ENCODE data around the gene OR5A1. TPM values are rescaled to one million over a fixed set of nuclear protein-coding genes. Genes with fewer than 3 reads are reported as not detected.

Gene OR5A1
- total RNA-seq (2022; extraction: Qiagen RNA extraction; ENCODE audit: low read depth): not detected in 5 replicates

GRCh38 chr11:59436169-59436568 lies at the start of gene OR5A1:
Gene OR5A1, plus strand, starts transcription at chr11:59436469. Its CDS starts 6,700 bp downstream, at chr11:59443169.

GRCh38 chr11:59426361-59427067 lies 9.8 kb upstream of the OR5A1 start, which contains the start of gene OR5A2:
Gene OR5A2, minus strand, starts transcription at chr11:59426413. Its CDS starts 3,460 bp downstream, at chr11:59422953.

GRCh38 chr11:59456661-59457060 lies 20.4 kb downstream of the OR5A1 start, which contains the start of gene OR4D6:
Gene OR4D6, plus strand, starts transcription at chr11:59456961. Its CDS starts 0 bp downstream, at chr11:59456961.

GRCh38 chr11:59473015-59473414 lies 36.7 kb downstream of the OR5A1 start, which contains the start of gene OR4D10:
Gene OR4D10, plus strand, starts transcription at chr11:59473315. Its CDS starts 4,115 bp downstream, at chr11:59477430.

Other genes with a start within 250 kb of the OR5A1 start
- gene MPEG1, start 223.5 kb upstream of the OR5A1 start, total RNA-seq (2022; extraction: Qiagen RNA extraction; ENCODE audit: low read depth): not detected in 5 replicates
- gene OR5AN1, start 77.6 kb upstream of the OR5A1 start, total RNA-seq (2022; extraction: Qiagen RNA extraction; ENCODE audit: low read depth): not detected in 5 replicates
- not detected in 5 replicates for gene OR5A2, start 10.1 kb upstream of the OR5A1 start, total RNA-seq (2022; extraction: Qiagen RNA extraction; ENCODE audit: low read depth)
- not detected in 5 replicates for gene OR4D6, start 20.5 kb downstream of the OR5A1 start, total RNA-seq (2022; extraction: Qiagen RNA extraction; ENCODE audit: low read depth)
- gene OR4D10, start 36.8 kb downstream of the OR5A1 start, total RNA-seq (2022; extraction: Qiagen RNA extraction; ENCODE audit: low read depth): not detected in 5 replicates
- not detected in 5 replicates for gene OR4D11, start 67.1 kb downstream of the OR5A1 start, total RNA-seq (2022; extraction: Qiagen RNA extraction; ENCODE audit: low read depth)
- not detected in 5 replicates for gene OR4D9, start 75.1 kb downstream of the OR5A1 start, total RNA-seq (2022; extraction: Qiagen RNA extraction; ENCODE audit: low read depth)
- gene OSBP, start 179.3 kb downstream of the OR5A1 start, total RNA-seq (2022; extraction: Qiagen RNA extraction; ENCODE audit: low read depth): 25.8 to 33.1 TPM (median 30.0 TPM) in 5 replicates
- 37.7 to 50.8 TPM (median 49.0 TPM) in 5 replicates for gene PATL1, start 232.6 kb downstream of the OR5A1 start, total RNA-seq (2022; extraction: Qiagen RNA extraction; ENCODE audit: low read depth)